A549 (cell line): ENCODE results near the gene HCRTR1. TPM values are rescaled to one million over a fixed set of nuclear protein-coding genes. Genes with fewer than 3 reads are reported as not detected.

ENCODE experiments used
- ATAC-seq, 2 experiments: fragments of 200-7000 bp in 1 of 2; fragments of >200 bp in 1 of 2; cut with Nextera tagmentation in 1 of 2; cut with Tn5 transposase in 1 of 2; 3 replicates each; pipeline versions ENCODE4 v1.8.0 to v1.9.1; 2018 to 2020; ENCODE audit warnings: mild to moderate bottlenecking in 1 of 2, moderate library complexity in 1 of 2
- CTCF ChIA-PET: fragments of 300-600 bp; sonication (Branson Sonifier 250); formaldehyde crosslinking; extraction: SDS; loops from one replicate; lab custom pipeline; 2021; ENCODE audit warnings: antibody characterized with exemption, inconsistent platforms; lab: Yijun Ruan, JAX
- POLR2A ChIA-PET: fragments of 350-600 bp; formaldehyde crosslinking; extraction: SDS; loops from one replicate; lab custom pipeline; 2021; ENCODE audit warnings: antibody characterized with exemption, inconsistent platforms; lab: Yijun Ruan, JAX
- DNase-seq, 2 experiments: peaks; one replicate each; pipeline versions ENCODE4 v3.0.0 to v3.0.0-alpha.2; 2011 to 2016; ENCODE audit warnings: low read depth in 1 of 2, low spot score in 1 of 2
- FAIRE-seq: peaks from 2 replicates; lab custom pipeline; 2011; peaks lifted over from hg19 to GRCh38; lab: Jason Lieb, UNC
- H3K27ac ChIP-seq, 2 experiments: fragments of >200 bp; sonication (Bioruptor Twin); formaldehyde crosslinking; 3 replicates each; pipeline ENCODE4 v1.5.1; 2016 to 2017
- H3K4me1 ChIP-seq: fragments of >200 bp; sonication (Bioruptor Twin); formaldehyde crosslinking; 3 replicates; pipeline ENCODE4 v1.6.1; 2016
- H3K4me2 ChIP-seq: fragments of >200 bp; sonication (Bioruptor Twin); formaldehyde crosslinking; 3 replicates; pipeline ENCODE4 v1.6.1; 2016
- H3K4me3 ChIP-seq: fragments of >200 bp; sonication (Bioruptor Twin); formaldehyde crosslinking; 3 replicates; pipeline ENCODE4 v1.5.1; 2016
- H3K9me3 ChIP-seq: fragments of >200 bp; sonication (Bioruptor Twin); formaldehyde crosslinking; 3 replicates; pipeline ENCODE4 v1.6.1; 2016
- CEBPB ChIP-seq, 2 experiments: fragments of >200 bp in 1 of 2; sonication (Bioruptor Twin) in 1 of 2; formaldehyde crosslinking in 1 of 2; IDR thresholded peaks; 2 replicates each; pipeline ENCODE4 v1.6.1; 2012 to 2016
- CHD2 ChIP-seq: fragments of 150-350 bp; IDR thresholded peaks from 2 replicates; pipeline ENCODE4 v1.6.1; 2014; ENCODE audit warnings: low read length; ENCODE audit not compliant: partially characterized antibody
- EHF ChIP-seq: fragments of 250-450 bp; sonication (Bioruptor Pico); IDR thresholded peaks from 2 replicates; pipeline ENCODE4 v1.5.0; 2020; ENCODE audit warnings: mild to moderate bottlenecking
- EHMT2 ChIP-seq: fragments of 200-600 bp; sonication (generic); IDR thresholded peaks from 2 replicates; pipeline ENCODE4 v1.6.1; 2016; ENCODE audit warnings: antibody characterized with exemption, low read depth, mild to moderate bottlenecking, moderate library complexity
- GATA3 ChIP-seq: IDR thresholded peaks from 2 replicates; pipeline ENCODE4 v1.6.1; 2012; ENCODE audit warnings: borderline replicate concordance
- HDAC2 ChIP-seq: fragments of 200-600 bp; sonication (generic); IDR thresholded peaks from 2 replicates; pipeline ENCODE4 v1.6.1; 2016
- HMGXB4 ChIP-seq: fragments of 250-450 bp; sonication (Bioruptor Pico); IDR thresholded peaks from 2 replicates; pipeline ENCODE4 v1.5.0; 2021; ENCODE audit warnings: mild to moderate bottlenecking, moderate library complexity, borderline replicate concordance
- JUNB ChIP-seq: fragments of >200 bp; sonication (Bioruptor Twin); formaldehyde crosslinking; IDR thresholded peaks from 2 replicates; pipeline ENCODE4 v1.6.1; 2016
- KDM1A ChIP-seq: fragments of 200-600 bp; sonication (generic); IDR thresholded peaks from 2 replicates; pipeline ENCODE4 v1.6.1; 2016; ENCODE audit warnings: low read depth, mild to moderate bottlenecking
- MAX ChIP-seq: IDR thresholded peaks from 2 replicates; pipeline ENCODE4 v1.6.1; 2012
- MAZ ChIP-seq: fragments of 150-350 bp; IDR thresholded peaks from 2 replicates; pipeline ENCODE4 v1.6.1; 2014; ENCODE audit warnings: antibody characterized with exemption, low read depth, low read length, borderline replicate concordance
- MYC ChIP-seq: IDR thresholded peaks from 2 replicates; pipeline ENCODE4 v1.6.1; 2012; ENCODE audit warnings: mild to moderate bottlenecking, inconsistent platforms, low read length, improper control_type of control experiment, borderline replicate concordance
- NPAS2 ChIP-seq: fragments of 250-450 bp; sonication (Bioruptor Pico); IDR thresholded peaks from 2 replicates; pipeline ENCODE4 v1.8.0; 2022; ENCODE audit warnings: mild to moderate bottlenecking, moderate library complexity, borderline replicate concordance
- POLR2A ChIP-seq: IDR thresholded peaks from 2 replicates; pipeline ENCODE4 v1.6.1; 2012; ENCODE audit warnings: mild to moderate bottlenecking, low read length
- RAD21 ChIP-seq, 2 experiments: fragments of >200 bp in 1 of 2; sonication (Bioruptor Twin) in 1 of 2; formaldehyde crosslinking in 1 of 2; IDR thresholded peaks in 1 of 2; conservative IDR thresholded peaks in 1 of 2; 2 replicates in 1 of 2; 3 replicates in 1 of 2; pipeline ENCODE4 v1.6.1; 2012 to 2018; ENCODE audit warnings: inconsistent platforms in 1 of 2
- RCOR1 ChIP-seq: fragments of 150-350 bp; IDR thresholded peaks from 2 replicates; pipeline ENCODE4 v1.6.1; 2014; ENCODE audit warnings: antibody characterized with exemption, low read length, low read depth
- RFX5 ChIP-seq: fragments of 450-650 bp; IDR thresholded peaks from 2 replicates; pipeline ENCODE4 v1.7.1; 2014; ENCODE audit warnings: antibody characterized with exemption, mild to moderate bottlenecking, moderate library complexity
- RNF2 ChIP-seq: fragments of 200-600 bp; sonication (generic); IDR thresholded peaks from 2 replicates; pipeline ENCODE4 v1.6.1; 2016; ENCODE audit warnings: low read depth, mild to moderate bottlenecking, antibody characterized with exemption, moderate library complexity, borderline replicate concordance
- ZNF302 ChIP-seq: fragments of 250-450 bp; sonication (Bioruptor Pico); IDR thresholded peaks from 2 replicates; pipeline ENCODE4 v1.9.0; 2021; ENCODE audit warnings: inconsistent platforms, mild to moderate bottlenecking, moderate library complexity
- ZSCAN20 ChIP-seq: fragments of 250-450 bp; sonication (Bioruptor Pico); IDR thresholded peaks from 2 replicates; pipeline ENCODE4 v1.8.0; 2022; ENCODE audit warnings: mild to moderate bottlenecking, moderate library complexity
- WGBS: methylation state at CpG from one replicate; pipeline ENCODE4 v1.1.6; 2017; ENCODE audit errors: missing lambda C conversion rate; 5-methylcytosine and 5-hydroxymethylcytosine counted together
- polyA plus RNA-seq, 4 experiments: library from polyadenylated mRNA; depleted of rRNA in 3 of 4; stranded (reverse); fragments of >200 nt; fragmentation: RNase III in 1 of 4; extraction: RNeasy Plus Mini Kit Qiagen cat#74134 plus additional on column Dnase treatment in 1 of 4; gene quantifications; 2 replicates in 3 of 4; 3 replicates in 1 of 4; pipeline ENCODE4 v1.2.3, GENCODE V29; 2011 to 2017
- TF ChIP-seq, protein P1 (sequence below): fragments of 200-600 bp; sonication (generic); IDR thresholded peaks from 2 replicates; pipeline ENCODE4 v1.6.1; 2016; ENCODE audit warnings: antibody characterized with exemption, mild to moderate bottlenecking, moderate library complexity

Gene HCRTR1
- polyA plus RNA-seq, 2 of the 4 experiments (the other 2 are of a cell fraction) = not detected

GRCh38 chr1:31571340-31572295 lies 45.9 kb upstream of the HCRTR1 start (continued):
- no peak for TF ChIP-seq MYC

- no peak for FAIRE-seq
- 55% methylated on average over 7 of the region's 7 CpGs for WGBS
- peak in 1 of 2 experiments; percentile 9; a peak in 1 of 6 replicates for ATAC-seq
- H3K27ac ChIP-seq = peak overlapping the region; percentile 38 to 81
- H3K4me3 ChIP-seq = no peak overlapping the region
- no peak for DNase-seq
- H3K9me3 ChIP-seq = no peaks in the 10 kb centered on the region
- peaks cover 72% of the 10 kb centered on the region for H3K4me1 ChIP-seq
- ChIA-PET CTCF (interaction anchor here (1.4 to 20.4 kb wide), 2 partner anchors 9 to 19 kb away, joined by 4 to 252 read pairs; no protein-coding TSS in a partner anchor), POLR2A (no interaction called here)
- H3K4me2 ChIP-seq = peak overlapping the region; percentile 70
- TF ChIP-seq GATA3 (0 out of 2 replicates have a peak, but pooled peaks have one; percentile 24), MAX (peak; percentile 46; the same call in 1 of the 2 replicates), CEBPB (IDR thresholded peaks at IDR 0.05) (peak in 1 of 2 experiments; percentile 77; a peak in 2 of 4 replicates), JUNB (no peak), RFX5 (no peak)
Measured at GRCh38 chr1:31572323-31573104, 45.0 kb upstream of the HCRTR1 start.

- no peak for FAIRE-seq
- DNase-seq = no peak
- no peak overlapping the region for H3K4me3 ChIP-seq
- no peaks in the 10 kb centered on the region for H3K9me3 ChIP-seq
- WGBS = 82% methylated on average over 2 of the region's 8 CpGs
- CTCF ChIA-PET = interaction anchor here (1.4 to 20.4 kb wide), 3 partner anchors 10 to 24 kb away, joined by 4 to 252 read pairs (median 5); no protein-coding TSS in a partner anchor
- peak overlapping the region; percentile 38 to 81 for H3K27ac ChIP-seq
- POLR2A ChIA-PET = interaction anchor here (0.7 kb wide), 1 partner anchor 143 kb away, joined by 3 read pairs; no protein-coding TSS in a partner anchor
- TF ChIP-seq JUNB = no peak
- TF ChIP-seq, protein P1, sequence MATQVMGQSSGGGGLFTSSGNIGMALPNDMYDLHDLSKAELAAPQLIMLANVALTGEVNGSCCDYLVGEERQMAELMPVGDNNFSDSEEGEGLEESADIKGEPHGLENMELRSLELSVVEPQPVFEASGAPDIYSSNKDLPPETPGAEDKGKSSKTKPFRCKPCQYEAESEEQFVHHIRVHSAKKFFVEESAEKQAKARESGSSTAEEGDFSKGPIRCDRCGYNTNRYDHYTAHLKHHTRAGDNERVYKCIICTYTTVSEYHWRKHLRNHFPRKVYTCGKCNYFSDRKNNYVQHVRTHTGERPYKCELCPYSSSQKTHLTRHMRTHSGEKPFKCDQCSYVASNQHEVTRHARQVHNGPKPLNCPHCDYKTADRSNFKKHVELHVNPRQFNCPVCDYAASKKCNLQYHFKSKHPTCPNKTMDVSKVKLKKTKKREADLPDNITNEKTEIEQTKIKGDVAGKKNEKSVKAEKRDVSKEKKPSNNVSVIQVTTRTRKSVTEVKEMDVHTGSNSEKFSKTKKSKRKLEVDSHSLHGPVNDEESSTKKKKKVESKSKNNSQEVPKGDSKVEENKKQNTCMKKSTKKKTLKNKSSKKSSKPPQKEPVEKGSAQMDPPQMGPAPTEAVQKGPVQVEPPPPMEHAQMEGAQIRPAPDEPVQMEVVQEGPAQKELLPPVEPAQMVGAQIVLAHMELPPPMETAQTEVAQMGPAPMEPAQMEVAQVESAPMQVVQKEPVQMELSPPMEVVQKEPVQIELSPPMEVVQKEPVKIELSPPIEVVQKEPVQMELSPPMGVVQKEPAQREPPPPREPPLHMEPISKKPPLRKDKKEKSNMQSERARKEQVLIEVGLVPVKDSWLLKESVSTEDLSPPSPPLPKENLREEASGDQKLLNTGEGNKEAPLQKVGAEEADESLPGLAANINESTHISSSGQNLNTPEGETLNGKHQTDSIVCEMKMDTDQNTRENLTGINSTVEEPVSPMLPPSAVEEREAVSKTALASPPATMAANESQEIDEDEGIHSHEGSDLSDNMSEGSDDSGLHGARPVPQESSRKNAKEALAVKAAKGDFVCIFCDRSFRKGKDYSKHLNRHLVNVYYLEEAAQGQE = no peak
- no peak for TF ChIP-seq KDM1A
- TF ChIP-seq RCOR1 = no peak
- no peak for TF ChIP-seq EHMT2
- TF ChIP-seq NPAS2 = no peak
- ATAC-seq = no peak
- H3K4me2 ChIP-seq = peak overlapping the region; percentile 70
- peaks cover 71% of the 10 kb centered on the region for H3K4me1 ChIP-seq
Measured at GRCh38 chr1:31573261-31573660, 44.2 kb upstream of the HCRTR1 start.

DNA sequence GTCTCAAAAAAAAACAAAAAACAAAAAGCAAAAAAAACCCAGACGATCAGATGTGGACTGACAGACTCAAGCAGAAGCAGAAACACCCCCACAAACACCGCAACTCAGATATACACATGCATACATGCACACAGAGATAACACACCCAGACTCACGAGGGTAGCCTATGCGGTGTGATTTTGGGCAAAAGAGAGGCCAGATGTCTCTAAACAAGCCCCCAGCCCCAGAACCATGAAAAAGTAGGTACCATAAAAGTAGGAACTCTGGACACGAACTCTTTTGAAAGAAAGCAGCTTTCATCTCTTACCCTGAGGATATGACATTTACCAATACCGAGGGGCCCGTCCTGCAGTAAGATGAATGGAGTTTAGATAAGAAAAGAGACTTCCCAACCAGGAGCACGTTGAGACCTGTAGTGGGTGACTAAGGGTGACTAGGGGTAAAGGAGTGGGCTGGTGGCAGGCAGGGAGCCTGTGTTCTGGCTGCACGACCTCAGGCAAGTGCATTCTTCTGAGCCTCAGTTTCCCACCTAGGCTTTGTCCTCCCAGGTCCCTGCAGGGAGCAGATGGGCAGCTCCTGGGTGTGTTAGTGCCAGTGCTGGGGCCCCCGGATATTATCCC lies 42.6 kb upstream of the HCRTR1 start:
- H3K9me3 ChIP-seq = no peaks in the 10 kb centered on the region
- H3K27ac ChIP-seq = peak overlapping the region; percentile 60 to 81; a peak in 5 of 6 replicates
- 44% methylated on average over 10 of the region's 10 CpGs for whole genome bisulfite sequencing
- ATAC-seq (peak in 1 of 2 experiments; percentile 22; a peak in 3 of 6 replicates), DNase-seq (no peak), FAIRE-seq (no peak)
- ChIA-PET POLR2A (no interaction called here), CTCF (interaction anchor here (1.0 to 20.4 kb wide), 4 partner anchors 12 to 44 kb away, joined by 4 to 252 read pairs (median 8); no protein-coding TSS in a partner anchor)
- peak overlapping the region; percentile 70 for H3K4me2 ChIP-seq
- H3K4me1 ChIP-seq = peaks cover 64% of the 10 kb centered on the region
- no peak overlapping the region for H3K4me3 ChIP-seq
- TF ChIP-seq MAZ (no peak), CHD2 (no peak), HMGXB4 (CRISPR knock-in tag) (no peak), POLR2A (no peak), HDAC2 (no peak), RAD21 (conservative IDR thresholded peaks at IDR 0.05 in 1 of 2, IDR thresholded peaks at IDR 0.05 in 1 of 2) (no peak), ZNF302 (CRISPR knock-in tag) (no peak), ZSCAN20 (CRISPR knock-in tag) (no peak), MAX (no peak), CEBPB (IDR thresholded peaks at IDR 0.05) (no peak), KDM1A (no peak), RNF2 (no peak), EHF (no peak)
